IMR-90 (cell line): Measurements from ENCODE around the gene ABCB1.

Experiments
- CTCF ChIP-seq: conservative IDR thresholded peaks from 2 replicates; pipeline ENCODE4 v1.5.1; 2012; ENCODE audit warnings: mild to moderate bottlenecking, low read depth, low read length, improper control_type of control experiment
- POLR2A ChIP-seq: IDR thresholded peaks from 2 replicates; pipeline ENCODE4 v1.6.1; 2012; ENCODE audit warnings: mild to moderate bottlenecking, low read depth, low read length
- RAD21 ChIP-seq: IDR thresholded peaks from 2 replicates; pipeline ENCODE4 v1.6.1; 2012; ENCODE audit warnings: low read length, improper control_type of control experiment
- SMC3 ChIP-seq: fragments of 150-350 bp; IDR thresholded peaks from 2 replicates; pipeline ENCODE4 v1.6.1; 2016; ENCODE audit warnings: low read depth, mild to moderate bottlenecking, antibody characterized with exemption, low read length, moderate library complexity
- TF ChIP-seq, protein P1 (sequence below): fragments of 150-350 bp; IDR thresholded peaks from 2 replicates; pipeline ENCODE4 v1.6.1; 2016; ENCODE audit warnings: low read depth, mild to moderate bottlenecking, low read length, moderate library complexity, borderline replicate concordance

DNA sequence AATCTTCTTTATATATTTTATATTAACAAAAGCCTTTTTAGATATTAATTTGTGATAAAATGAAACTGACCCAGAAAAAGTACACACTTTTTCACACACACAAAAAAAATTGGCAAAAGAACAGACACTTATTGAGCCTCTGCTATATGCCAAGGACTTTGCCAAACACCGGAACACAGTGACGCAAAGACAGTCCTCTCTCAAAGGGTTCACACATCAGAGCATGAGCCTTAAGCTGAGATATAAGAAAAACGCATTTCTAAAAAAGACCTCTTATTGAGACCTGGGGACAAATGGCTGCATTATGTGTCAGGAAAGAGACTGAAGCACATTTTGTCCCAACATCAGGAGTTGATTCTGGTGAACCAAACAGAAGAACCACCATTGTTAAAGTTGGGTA lies 101.2 kb downstream of the ABCB1 start:
- no peak for TF ChIP-seq POLR2A
- TF ChIP-seq CTCF, result no peak
- TF ChIP-seq, protein P1, sequence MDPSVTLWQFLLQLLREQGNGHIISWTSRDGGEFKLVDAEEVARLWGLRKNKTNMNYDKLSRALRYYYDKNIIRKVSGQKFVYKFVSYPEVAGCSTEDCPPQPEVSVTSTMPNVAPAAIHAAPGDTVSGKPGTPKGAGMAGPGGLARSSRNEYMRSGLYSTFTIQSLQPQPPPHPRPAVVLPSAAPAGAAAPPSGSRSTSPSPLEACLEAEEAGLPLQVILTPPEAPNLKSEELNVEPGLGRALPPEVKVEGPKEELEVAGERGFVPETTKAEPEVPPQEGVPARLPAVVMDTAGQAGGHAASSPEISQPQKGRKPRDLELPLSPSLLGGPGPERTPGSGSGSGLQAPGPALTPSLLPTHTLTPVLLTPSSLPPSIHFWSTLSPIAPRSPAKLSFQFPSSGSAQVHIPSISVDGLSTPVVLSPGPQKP, result no peak
- TF ChIP-seq SMC3, result no peak
- no peak for TF ChIP-seq RAD21
